ENCODE data around the gene SLC10A4.

Gene SLC10A4

DNA sequence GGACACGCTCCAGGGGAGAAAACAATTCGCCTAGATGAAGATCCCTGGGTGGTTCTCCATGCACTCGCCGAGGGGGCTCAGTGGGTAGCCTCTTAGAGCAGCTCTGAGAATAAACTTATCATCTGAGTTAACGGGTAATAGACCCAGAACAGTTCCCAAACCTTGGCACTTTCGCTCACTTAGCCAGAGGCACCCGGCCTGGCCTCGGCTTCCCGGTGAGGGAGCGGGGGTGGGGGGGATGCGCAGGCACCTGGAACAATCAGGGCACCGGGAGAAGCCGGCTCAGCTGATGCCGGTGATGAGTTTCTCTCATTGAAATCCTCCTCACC lies 6.5 kb downstream of the SLC10A4 start:
- no peak for DNase-seq (ENCODE audit: low spot score)

DNA sequence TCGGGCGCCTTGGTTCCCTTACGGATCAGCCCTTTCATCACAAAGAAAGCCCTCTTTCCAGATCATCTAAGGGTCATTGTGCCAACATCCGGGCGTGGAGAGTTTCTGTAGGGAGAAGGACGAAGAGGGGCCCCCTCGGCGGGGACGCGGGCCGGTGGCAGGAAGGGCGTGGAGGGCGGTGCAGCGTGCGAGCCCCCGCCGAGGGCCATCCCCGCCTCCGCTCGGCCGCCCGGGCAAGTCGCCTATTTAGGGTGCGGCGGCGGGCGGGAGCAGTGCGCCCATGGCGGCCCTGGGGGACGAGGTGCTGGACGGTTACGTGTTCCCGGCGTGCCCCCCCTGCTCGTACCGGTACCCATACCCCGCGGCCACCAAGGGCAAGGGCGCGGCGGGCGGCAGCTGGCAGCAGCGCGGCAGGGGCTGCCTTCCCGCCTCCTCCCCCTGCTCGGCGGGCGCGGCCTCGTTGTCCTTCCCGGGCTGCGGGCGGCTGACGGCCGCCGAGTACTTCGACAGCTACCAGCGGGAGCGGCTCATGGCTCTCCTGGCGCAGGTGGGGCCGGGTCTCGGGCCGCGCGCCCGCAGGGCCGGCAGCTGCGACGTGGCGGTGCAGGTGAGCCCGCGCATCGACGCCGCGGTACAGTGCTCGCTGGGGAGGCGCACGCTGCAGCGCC lies 7.0 kb downstream of the SLC10A4 start, which contains the start of gene ZAR1:
ZAR1 (plus strand) TSS at position 241 of the 668 bp plus-strand sequence; CDS start at position 281, 40 bp downstream.
- peak; percentile 32 for DNase-seq (ENCODE audit: low spot score)

DNA sequence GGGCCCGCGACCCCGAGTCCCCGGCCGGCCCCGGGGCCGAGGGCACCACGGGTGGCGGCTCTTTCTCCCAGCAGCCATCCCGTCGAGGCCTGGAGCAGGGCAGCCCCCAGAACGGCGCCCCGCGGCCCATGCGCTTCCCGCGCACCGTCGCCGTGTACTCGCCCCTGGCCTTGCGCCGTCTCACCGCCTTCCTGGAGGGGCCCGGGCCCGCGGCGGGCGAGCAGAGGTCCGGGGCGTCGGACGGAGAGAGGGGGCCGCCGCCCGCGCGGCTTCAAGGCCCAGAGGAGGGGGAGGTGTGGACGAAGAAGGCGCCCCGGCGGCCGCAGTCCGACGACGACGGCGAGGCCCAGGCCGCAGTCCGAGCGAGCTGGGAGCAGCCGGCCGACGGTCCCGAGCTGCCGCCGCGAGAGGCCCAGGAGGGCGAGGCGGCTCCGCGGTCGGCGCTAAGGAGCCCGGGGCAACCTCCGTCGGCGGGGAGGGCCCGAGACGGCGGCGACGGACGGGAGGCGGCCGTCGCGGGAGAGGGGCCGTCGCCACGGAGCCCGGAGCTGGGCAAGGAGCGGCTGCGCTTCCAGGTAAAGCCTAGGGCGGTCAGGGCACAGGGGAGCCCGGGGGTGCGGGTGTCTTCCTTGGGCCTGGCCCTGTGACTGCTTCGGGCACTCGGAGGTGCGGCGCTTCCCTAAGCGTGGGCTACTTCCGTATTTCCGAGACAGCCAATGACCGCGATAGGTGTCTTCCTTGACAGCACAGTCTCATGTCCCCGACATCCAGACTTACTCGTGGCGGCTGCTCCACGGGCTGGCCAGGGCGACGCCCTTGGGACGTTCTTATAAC lies 7.8 kb downstream of the SLC10A4 start:
- peak; percentile 30 for DNase-seq (ENCODE audit: low spot score)

DNA sequence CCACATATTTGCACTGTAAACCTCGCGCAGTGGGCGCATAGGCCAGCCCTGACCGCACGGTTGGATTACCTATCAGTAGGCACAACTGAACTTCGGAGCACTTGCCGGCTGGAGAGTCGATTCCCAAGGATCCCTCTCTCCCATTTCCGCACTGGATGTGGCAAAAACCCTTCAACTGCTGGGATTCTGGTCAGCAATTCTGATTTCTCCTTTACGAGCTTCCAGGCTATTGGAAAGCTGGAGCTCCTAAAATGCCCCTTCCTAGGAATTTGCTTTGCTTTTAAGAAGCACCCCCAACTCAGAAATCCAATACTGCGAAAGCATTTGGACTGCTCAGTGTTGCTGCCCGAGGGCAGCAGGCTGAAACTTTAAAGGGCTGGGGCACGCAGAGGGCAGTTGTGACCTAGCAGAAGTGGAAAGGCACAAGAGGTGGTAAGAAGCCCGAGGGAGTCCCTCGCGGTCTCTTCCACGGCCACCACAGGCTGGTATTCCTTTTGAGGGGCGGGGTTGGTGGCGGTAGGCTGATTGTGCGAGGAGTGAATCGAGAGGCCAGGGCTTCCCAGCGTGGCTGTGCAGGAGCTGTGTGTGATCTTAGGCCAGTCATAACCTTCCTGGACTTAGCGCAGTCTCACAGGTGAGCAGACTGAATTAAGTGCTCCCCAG lies 8.5 kb downstream of the SLC10A4 start:
- no peak for DNase-seq (ENCODE audit: low spot score)

- DNase-seq (ENCODE audit: low spot score), result no peak
These were observed 10.4 kb downstream of the SLC10A4 start for GRCh38 chr4:48493452-48494100.

- DNase-seq (ENCODE audit: low spot score), result no peak
These were observed 12.8 kb downstream of the SLC10A4 start for GRCh38 chr4:48495941-48496340.

- DNase-seq (ENCODE audit: low spot score), result no peak
These were observed 15.8 kb downstream of the SLC10A4 start for GRCh38 chr4:48498895-48499294.

DNA sequence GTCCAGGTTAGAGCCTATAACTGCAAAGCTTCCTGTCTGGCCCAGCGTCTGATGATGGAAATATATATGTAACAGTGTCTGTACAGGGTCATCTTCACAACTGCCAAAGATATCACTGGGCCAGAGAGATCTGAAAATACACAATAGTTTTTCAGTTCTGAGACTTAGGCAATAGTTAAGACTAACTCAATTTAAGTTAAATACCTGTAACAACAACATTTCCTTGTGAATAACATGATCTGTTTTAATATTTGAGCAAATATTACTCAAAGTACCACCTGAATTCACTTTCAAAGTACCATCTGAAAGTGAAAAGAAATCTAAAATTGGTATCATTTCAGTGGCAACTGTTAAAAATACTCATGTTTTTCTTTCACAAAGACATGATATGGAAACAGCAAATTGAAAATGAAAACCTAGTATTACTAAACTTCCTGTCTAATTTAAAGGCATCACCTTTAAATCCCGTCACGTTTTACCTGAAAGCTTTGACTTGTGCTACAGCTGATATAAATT lies 16.5 kb downstream of the SLC10A4 start:
- DNase-seq (ENCODE audit: low spot score), result no peak

- DNase-seq (ENCODE audit: low spot score), result no peak
These were observed 20.3 kb downstream of the SLC10A4 start for GRCh38 chr4:48503233-48504025.

- DNase-seq (ENCODE audit: low spot score), result no peak
These were observed 20.8 kb downstream of the SLC10A4 start for GRCh38 chr4:48504026-48504330.

GRCh38 chr4:48504352-48504751 lies 21.2 kb downstream of the SLC10A4 start:
- no peak for DNase-seq (ENCODE audit: low spot score)

DNA sequence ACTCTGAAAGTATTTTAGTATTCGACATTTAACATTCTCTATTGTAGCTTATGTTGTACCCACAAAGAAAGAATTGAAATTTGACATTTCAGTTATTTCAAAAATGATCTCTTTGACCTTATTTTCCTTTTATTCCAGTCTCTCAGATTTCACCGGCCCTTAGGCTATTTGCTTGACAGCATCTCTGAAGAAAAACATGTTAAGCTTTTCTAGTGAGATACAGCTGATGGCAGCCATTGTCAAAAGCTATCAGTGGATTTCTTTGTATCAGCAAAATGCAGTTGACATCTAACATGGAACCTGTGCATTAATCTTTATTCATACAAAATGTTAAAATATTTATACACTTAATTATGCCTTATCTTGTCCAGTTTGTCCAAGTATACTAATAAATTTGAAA lies 23.6 kb downstream of the SLC10A4 start:
- no peak for DNase-seq (ENCODE audit: low spot score)

- no peak for DNase-seq (ENCODE audit: low spot score)
These were observed 26.4 kb downstream of the SLC10A4 start for GRCh38 chr4:48509543-48509942.

- DNase-seq (ENCODE audit: low spot score), result no peak
These were observed 35.0 kb downstream of the SLC10A4 start for GRCh38 chr4:48518143-48518542.

DNA sequence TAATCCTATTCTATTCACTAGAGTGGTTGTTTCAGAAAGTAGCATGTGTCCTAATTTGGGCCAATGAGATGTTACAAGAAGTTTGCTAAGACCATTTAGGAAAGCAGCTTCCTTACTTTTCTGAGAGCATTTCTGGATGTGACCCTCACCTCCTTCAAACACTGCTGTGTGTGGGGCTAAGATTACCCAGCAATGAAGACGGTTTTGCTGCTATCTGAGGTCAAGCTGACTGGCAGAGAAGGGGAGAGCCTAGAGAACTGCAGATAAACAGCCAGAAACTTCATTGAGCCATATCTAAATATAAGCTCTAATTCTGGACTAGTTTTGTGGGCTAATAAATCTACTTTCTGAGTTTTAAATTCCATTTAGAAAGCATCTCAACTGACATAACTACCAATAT lies 43.3 kb downstream of the SLC10A4 start:
- no peak for DNase-seq (ENCODE audit: low spot score)

GRCh38 chr4:48538358-48538757 lies 55.2 kb downstream of the SLC10A4 start:
- no peak for DNase-seq (ENCODE audit: low spot score)

Data from D341Med (cell line).